NT2/D1 (cell line): Measurements from ENCODE around the gene NEURL2.

Experiments used
- SUZ12 ChIP-seq: IDR thresholded peaks from 2 replicates; pipeline ENCODE4 v1.6.1; 2011; ENCODE audit not compliant: insufficient read length, insufficient read depth; ENCODE audit errors: extremely low read depth
- ZNF274 ChIP-seq: IDR thresholded peaks from 2 replicates; pipeline ENCODE4 v1.6.1; 2011; ENCODE audit warnings: mild to moderate bottlenecking, low read depth, low read length

GRCh38 chr20:45874576-45874975 is 16.4 kb downstream of the NEURL2 start:
- TF ChIP-seq ZNF274 (no peak), SUZ12 (no peak)
